ENCODE measurements around the gene KCNK16.
A peak's percentile ranks its signal among the peaks of the same experiment; 100 is the strongest.

The KCNK16 gene

GRCh38 chr6:39363280-39363679 is 40.8 kb upstream of the KCNK16 start:
- no peak overlapping the region for H3K4me2 ChIP-seq (ENCODE audit: low read depth, low read length, poor library complexity, severe bottlenecking)
- no peaks in the 10 kb centered on the region for H4K20me1 ChIP-seq (ENCODE audit: insufficient read depth, low read length, poor library complexity, severe bottlenecking)
- H3K27me3 ChIP-seq (ENCODE audit: insufficient read depth, low read length, poor library complexity, severe bottlenecking) = no peaks in the 10 kb centered on the region
- no peak overlapping the region for H3K4me3 ChIP-seq (ENCODE audit: low read length, poor library complexity, severe bottlenecking)
- peaks cover 3% of the 10 kb centered on the region for H3K4me1 ChIP-seq (ENCODE audit: insufficient read depth, low read length, poor library complexity, severe bottlenecking)
- H3F3A ChIP-seq (ENCODE audit: low read depth) = no peaks in the 10 kb centered on the region
- H3K36me3 ChIP-seq (ENCODE audit: insufficient read depth, low read length) = no peaks in the 10 kb centered on the region
- no peak overlapping the region for H2AFZ ChIP-seq (ENCODE audit: low read length)
- no peak overlapping the region for H3K9ac ChIP-seq (ENCODE audit: low read depth, low read length, poor library complexity, severe bottlenecking)
- H3K9me3 ChIP-seq (ENCODE audit: insufficient read depth, low read depth, low read length) = no peaks in the 10 kb centered on the region
- H3K9me2 ChIP-seq (replicated peaks; ENCODE audit: low read depth, low read length) = no peaks in the 10 kb centered on the region
- H3K79me2 ChIP-seq (ENCODE audit: insufficient read depth, low read length) = no peaks in the 10 kb centered on the region
- TF ChIP-seq EZH2phosphoT487 (IDR thresholded peaks at IDR 0.05; ENCODE audit: borderline replicate concordance) = no peak
- no peak for TF ChIP-seq CTCF (conservative IDR thresholded peaks at IDR 0.05; ENCODE audit: low read length)

GRCh38 chr6:39362487-39362865 is 40.0 kb upstream of the KCNK16 start:
- Histone ChIP-seq H3K27me3 (ENCODE audit: insufficient read depth, low read length, poor library complexity, severe bottlenecking) (no peaks in the 10 kb centered on the region), H3K36me3 (ENCODE audit: insufficient read depth, low read length) (no peaks in the 10 kb centered on the region), H3K4me1 (ENCODE audit: insufficient read depth, low read length, poor library complexity, severe bottlenecking) (peaks cover 3% of the 10 kb centered on the region), H3K4me2 (ENCODE audit: low read depth, low read length, poor library complexity, severe bottlenecking) (peak overlapping the region; percentile 50), H3K9ac (ENCODE audit: low read depth, low read length, poor library complexity, severe bottlenecking) (peak overlapping the region; percentile 5), H3F3A (ENCODE audit: low read depth) (no peaks in the 10 kb centered on the region), H3K4me3 (ENCODE audit: low read length, poor library complexity, severe bottlenecking) (no peak overlapping the region), H3K79me2 (ENCODE audit: insufficient read depth, low read length) (no peaks in the 10 kb centered on the region), H4K20me1 (ENCODE audit: insufficient read depth, low read length, poor library complexity, severe bottlenecking) (no peaks in the 10 kb centered on the region), H3K9me2 (replicated peaks; ENCODE audit: low read depth, low read length) (no peaks in the 10 kb centered on the region), H2AFZ (ENCODE audit: low read length) (peak overlapping the region; percentile 95), H3K9me3 (ENCODE audit: insufficient read depth, low read depth, low read length) (no peaks in the 10 kb centered on the region)
- TF ChIP-seq CTCF (conservative IDR thresholded peaks at IDR 0.05; ENCODE audit: low read length) (peak; percentile 37), EZH2phosphoT487 (IDR thresholded peaks at IDR 0.05; ENCODE audit: borderline replicate concordance) (no peak)

GRCh38 chr6:39361657-39362486 is 39.4 kb upstream of the KCNK16 start:
- Histone ChIP-seq H3F3A (ENCODE audit: low read depth) (no peaks in the 10 kb centered on the region), H3K4me2 (ENCODE audit: low read depth, low read length, poor library complexity, severe bottlenecking) (peak overlapping the region; percentile 50), H3K4me3 (ENCODE audit: low read length, poor library complexity, severe bottlenecking) (no peak overlapping the region), H3K9ac (ENCODE audit: low read depth, low read length, poor library complexity, severe bottlenecking) (peak overlapping the region; percentile 5), H3K36me3 (ENCODE audit: insufficient read depth, low read length) (no peaks in the 10 kb centered on the region), H3K9me2 (replicated peaks; ENCODE audit: low read depth, low read length) (no peaks in the 10 kb centered on the region), H3K79me2 (ENCODE audit: insufficient read depth, low read length) (no peaks in the 10 kb centered on the region), H3K27me3 (ENCODE audit: insufficient read depth, low read length, poor library complexity, severe bottlenecking) (no peaks in the 10 kb centered on the region), H3K4me1 (ENCODE audit: insufficient read depth, low read length, poor library complexity, severe bottlenecking) (peaks cover 3% of the 10 kb centered on the region), H4K20me1 (ENCODE audit: insufficient read depth, low read length, poor library complexity, severe bottlenecking) (no peaks in the 10 kb centered on the region), H2AFZ (ENCODE audit: low read length) (peak overlapping the region; percentile 95), H3K9me3 (ENCODE audit: insufficient read depth, low read depth, low read length) (no peaks in the 10 kb centered on the region)
- TF ChIP-seq EZH2phosphoT487 (IDR thresholded peaks at IDR 0.05; ENCODE audit: borderline replicate concordance) (no peak), CTCF (conservative IDR thresholded peaks at IDR 0.05; ENCODE audit: low read length) (peak; percentile 65)

All from Loucy (cell line).